GM21529 (cell line): ENCODE results near the gene PDIA4.

Experiments used
- ATAC-seq: cut with Tn5 transposase; IDR thresholded peaks from one replicate; pipeline ENCODE4 v1.9.1; 2021; ENCODE audit not compliant: unreplicated experiment

Gene PDIA4

DNA sequence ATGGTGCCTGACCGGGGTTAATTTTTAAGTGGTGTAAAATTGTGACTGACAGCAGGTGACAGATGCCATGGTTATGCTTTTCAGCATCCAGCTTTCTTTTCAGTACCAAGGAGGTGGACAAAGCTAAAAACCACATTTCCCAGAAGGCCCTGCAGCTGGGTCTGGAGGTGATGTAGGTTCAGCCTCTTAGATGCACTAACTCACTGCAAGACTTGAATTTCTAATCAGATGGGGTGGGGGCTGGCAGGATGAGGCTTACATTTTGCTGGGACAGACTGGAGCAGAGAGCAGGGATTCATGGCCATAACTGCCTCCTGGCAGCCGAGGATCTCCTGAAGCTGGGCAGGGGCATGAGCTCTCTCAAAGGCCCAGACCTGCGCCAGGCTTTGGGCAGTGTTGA, 52.4 kb downstream of the PDIA4 start:
- no peak for ATAC-seq

GRCh38 chr7:148973256-148973655, 55.0 kb downstream of the PDIA4 start:
- ATAC-seq = no peak

DNA sequence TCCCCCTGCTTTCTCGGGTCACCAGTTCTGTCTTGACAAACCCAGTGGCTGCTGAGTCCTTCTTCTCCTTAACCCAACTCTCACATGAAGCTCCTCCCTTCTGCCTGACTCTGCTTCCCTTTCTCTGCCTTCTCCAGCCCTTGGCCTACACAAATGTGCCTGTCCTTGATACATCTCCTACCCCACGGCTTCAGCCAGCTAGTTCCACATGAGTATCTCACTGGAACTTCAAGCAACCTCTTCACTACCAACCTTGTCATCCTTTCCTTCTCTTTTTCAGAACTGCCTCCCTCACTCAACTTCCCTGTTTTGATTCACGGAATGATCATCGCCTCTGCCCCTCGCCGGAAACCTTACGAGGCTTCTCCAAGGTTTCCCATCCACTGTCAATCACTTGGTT, 55.9 kb downstream of the PDIA4 start:
- no peak for ATAC-seq

DNA sequence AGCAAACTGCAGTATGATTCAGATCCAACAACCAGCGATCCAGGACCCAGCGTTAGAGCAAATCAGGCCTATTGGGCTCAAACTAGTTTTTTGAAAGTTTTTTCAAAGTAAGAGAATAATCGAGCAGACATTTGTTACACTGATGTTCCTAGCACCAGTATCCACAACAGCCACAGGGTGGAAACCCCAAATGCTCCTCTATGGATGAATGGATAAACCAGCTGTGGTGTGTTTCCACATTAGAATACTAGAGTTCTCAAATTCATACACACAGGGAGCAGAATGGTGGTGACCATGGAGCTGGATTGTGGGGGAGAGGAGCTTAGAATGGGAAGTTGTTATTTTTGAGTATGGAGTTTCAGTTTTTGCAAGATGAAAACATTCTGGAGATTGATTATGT, 60.7 kb downstream of the PDIA4 start:
- no peak for ATAC-seq

DNA sequence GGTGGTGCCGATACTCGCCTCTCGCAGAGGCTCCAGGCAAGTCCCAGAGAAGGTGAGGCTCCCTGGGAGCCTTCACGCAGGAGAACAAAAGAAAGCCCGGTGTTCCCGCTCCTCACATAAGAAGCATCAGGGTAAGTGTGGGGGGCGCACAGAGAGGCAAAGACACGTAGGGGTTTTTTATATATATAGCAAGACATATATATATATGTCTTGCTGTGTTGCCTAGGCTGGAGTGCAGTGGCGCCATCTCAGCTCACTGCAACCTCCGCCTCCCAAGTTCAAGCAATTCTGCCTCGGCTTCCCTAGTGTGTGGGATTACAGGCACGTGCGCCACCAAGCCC, 61.3 kb downstream of the PDIA4 start:
- ATAC-seq = no peak

DNA sequence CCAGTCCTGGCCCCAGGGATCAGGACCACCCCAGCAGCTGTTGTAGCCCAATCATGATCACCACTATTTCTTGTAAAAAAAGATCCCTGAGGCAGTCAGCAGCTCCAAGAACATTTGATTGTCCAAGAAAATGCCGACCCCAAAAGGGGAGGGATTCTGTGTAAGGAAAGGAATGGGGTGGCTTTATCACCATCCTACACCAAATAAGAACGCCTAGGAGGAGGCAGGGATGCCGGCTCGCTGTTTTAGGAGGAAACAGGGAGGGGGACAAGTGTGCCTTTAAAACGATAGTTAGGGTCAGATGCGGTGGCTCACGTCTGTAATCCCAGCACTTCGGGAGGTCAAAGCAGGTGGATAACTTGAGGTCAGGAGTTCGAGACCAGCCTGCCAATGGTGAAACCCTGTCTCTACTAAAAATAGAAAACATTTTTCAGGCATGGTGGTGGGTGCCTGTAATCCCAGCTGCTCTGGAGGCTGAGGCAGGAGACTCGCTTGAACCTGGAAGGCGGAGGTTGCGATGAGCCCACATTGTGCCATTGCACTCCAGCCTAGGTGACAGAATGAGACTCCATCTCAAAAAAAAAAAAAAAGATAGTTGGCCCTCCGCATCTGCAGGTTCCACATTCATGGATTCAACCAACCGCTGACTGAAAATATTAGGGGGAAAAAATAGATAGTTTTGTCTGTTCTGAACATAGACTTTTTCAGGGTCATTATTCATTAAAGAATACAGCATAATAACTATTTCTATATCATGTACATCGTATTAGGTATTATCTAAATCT, 63.6 kb downstream of the PDIA4 start:
- no peak for ATAC-seq

DNA sequence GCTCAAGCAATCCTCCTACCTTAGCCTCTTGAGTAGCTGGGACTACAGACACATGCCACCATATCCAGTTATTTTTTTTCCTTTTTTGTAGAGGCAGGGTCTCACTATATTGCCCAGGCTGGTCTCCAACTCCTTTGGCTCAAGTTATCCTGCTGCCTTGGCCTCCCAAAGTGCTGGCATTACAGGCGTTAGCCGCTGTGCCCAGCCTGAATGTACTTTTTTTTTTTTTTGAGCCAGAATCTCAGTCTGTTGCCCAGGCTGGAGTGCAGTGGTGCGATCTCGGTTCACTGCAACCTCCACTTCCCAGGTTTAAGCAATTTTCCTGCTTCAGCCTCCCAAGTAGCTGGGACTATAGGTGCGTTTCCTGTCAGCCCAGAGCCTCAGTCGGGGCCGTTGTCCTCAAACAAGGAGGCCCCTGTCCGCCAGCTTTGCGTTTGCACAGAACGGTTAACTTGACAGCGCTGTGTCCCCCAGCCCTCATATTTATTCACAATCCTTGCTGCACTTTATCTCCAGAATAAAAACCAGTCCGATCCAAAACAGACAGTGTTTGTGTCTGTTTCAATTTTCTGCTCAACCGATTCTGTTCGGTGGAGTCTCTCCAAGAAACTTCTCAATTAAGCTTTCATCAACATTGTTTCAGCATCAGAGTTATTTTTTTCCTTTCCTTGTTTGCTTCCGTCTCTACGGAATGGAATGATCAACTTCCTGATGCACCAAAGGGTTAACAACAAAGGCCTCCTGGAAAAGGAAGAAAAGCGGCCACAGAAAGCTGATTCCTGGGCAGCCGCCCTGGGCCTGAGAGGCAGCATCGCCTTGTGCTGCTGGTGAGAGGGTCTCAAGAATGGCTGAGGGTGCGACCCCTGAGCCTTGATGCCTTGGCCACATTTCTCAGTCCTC, 64.5 kb downstream of the PDIA4 start:
- no peak for ATAC-seq

DNA sequence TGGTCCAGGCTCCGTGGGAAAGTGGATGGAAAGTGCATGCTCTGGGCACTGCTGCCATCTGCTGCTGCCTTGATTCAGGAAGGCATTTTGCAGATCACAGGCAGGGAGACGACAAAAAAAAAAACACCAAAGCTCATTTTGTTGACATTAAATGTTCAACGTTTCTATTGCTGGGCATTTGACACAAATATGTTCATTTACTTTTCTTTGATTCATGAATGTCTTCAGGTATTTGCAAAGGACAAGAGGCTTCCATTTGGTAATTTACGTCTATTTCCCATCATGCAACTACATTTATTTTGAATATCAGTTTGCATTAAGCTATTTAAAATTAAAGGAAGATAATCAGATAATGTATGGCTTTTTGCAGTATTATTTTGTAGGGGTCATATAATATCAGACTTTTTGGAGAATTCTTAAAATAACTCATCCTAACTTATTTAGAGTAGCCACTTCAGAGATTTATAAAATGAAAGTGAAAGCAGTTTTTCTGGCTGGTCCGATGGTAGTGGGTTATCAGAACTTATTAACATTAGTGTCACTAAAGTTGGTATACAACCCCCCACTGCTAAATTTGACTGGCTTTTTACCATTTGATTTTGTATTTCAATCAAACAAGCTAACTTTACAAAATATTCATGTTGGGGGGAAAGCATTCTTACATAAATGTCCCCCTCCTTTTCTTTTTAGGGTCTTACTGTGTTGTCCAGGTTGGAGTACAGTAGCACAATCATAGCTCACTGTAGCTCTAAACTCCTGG, 65.3 kb downstream of the PDIA4 start:
- peak; percentile 56 for ATAC-seq

- ATAC-seq = peak; percentile 5
Observed at GRCh38 chr7:148962440-148962822, 65.9 kb downstream of the PDIA4 start.

DNA sequence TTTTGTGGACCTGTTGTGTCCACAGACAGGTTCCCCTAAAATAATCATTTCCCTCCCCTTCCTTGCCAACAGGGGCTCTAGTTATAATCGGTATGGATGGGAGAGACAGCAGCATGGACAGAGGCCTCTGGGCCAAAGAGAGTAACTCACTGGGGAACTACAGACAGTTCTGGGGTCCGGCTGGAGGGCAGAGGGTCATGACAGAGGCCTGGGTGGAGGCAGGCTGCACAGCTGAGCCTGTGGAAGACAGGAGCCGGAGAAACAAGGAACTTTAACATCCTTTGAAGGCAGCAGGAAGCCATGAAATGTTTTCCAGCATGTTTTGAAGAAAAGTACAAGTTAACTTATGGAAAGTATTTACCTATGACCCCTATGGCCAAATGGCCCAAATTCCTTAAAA, 68.6 kb downstream of the PDIA4 start:
- no peak for ATAC-seq

GRCh38 chr7:148958061-148958460, 70.2 kb downstream of the PDIA4 start:
- ATAC-seq = no peak

GRCh38 chr7:148954766-148955165, 73.5 kb downstream of the PDIA4 start:
- no peak for ATAC-seq

GRCh38 chr7:148953676-148954075, 74.6 kb downstream of the PDIA4 start:
- ATAC-seq = no peak
